B cell (primary cell): ENCODE measurements around the gene CDKN2B. TPM values are rescaled to one million over a fixed set of nuclear protein-coding genes. Genes with fewer than 3 reads are reported as not detected.
A peak's percentile ranks its signal among the peaks of the same experiment; 100 is the strongest.

Source experiments
- ATAC-seq: fragments of 200-7000 bp; cut with Tn5 transposase; one replicate; pipeline ENCODE4 v1.10.0; 2021; ENCODE audit warnings: low read depth, mild to moderate bottlenecking, moderate number of reproducible peaks, moderate library complexity
- CTCF ChIA-PET: fragments of 350-600 bp; sonication (Branson Sonifier 250); formaldehyde crosslinking; loops from one replicate; lab custom pipeline; 2021; ENCODE audit warnings: antibody characterized with exemption, inconsistent platforms; lab: Charles Lee
- POLR2A ChIA-PET: fragments of 350-600 bp; sonication (Branson Sonifier 250); formaldehyde crosslinking; loops from one replicate; lab custom pipeline; 2021; ENCODE audit warnings: antibody characterized with exemption; lab: Charles Lee
- DNase-seq: peaks from one replicate; pipeline ENCODE4 v3.0.0; 2013
- H2AFZ ChIP-seq: 2 replicates; pipeline ENCODE4 v1.6.1; 2012; ENCODE audit warnings: mild to moderate bottlenecking, low read depth, low read length; ENCODE audit not compliant: insufficient read depth, poor library complexity, severe bottlenecking
- H3K27ac ChIP-seq, 2 donors: 1 replicate in 1 of 2; 2 replicates in 1 of 2; pipeline ENCODE4 v1.5.1; 2012 to 2013; ENCODE audit warnings: low read length in 2 of 2, mild to moderate bottlenecking in 2 of 2, moderate library complexity in 1 of 2
- H3K27me3 ChIP-seq, 4 experiments: fragments of 200-600 bp in 1 of 4; sonication (generic) in 1 of 4; replicated peaks in 1 of 4; 1 replicate in 2 of 4; 2 replicates in 2 of 4; pipeline versions ENCODE4 v1.6.1 to v1.7.0; 2013 to 2016; ENCODE audit warnings: low read length in 3 of 4, mild to moderate bottlenecking in 2 of 4, mixed read lengths in 1 of 4, moderate library complexity in 1 of 4; ENCODE audit not compliant: insufficient read depth in 4 of 4, control insufficient read depth in 3 of 4; ENCODE audit errors: control extremely low read depth in 1 of 4
- H3K36me3 ChIP-seq, 2 experiments: replicated peaks in 1 of 2; 1 replicate in 1 of 2; 2 replicates in 1 of 2; pipeline versions ENCODE4 v1.6.1 to v1.7.1; 2013; ENCODE audit warnings: low read length in 1 of 2; ENCODE audit not compliant: insufficient read depth in 2 of 2, control insufficient read depth in 1 of 2; ENCODE audit errors: control extremely low read depth in 1 of 2, extremely low read depth in 1 of 2
- H3K4me1 ChIP-seq, 2 donors: fragments of 200-600 bp in 1 of 2; sonication (generic) in 1 of 2; 1 replicate in 1 of 2; 2 replicates in 1 of 2; pipeline versions ENCODE4 v1.5.1 to v1.6.1; 2013 to 2017; ENCODE audit warnings: low read length in 2 of 2; ENCODE audit not compliant: control insufficient read depth in 2 of 2, insufficient read depth in 2 of 2
- H3K4me2 ChIP-seq: replicated peaks from 2 replicates; pipeline ENCODE3; 2012; ENCODE audit warnings: mild to moderate bottlenecking, low read depth, low read length; ENCODE audit not compliant: poor library complexity, severe bottlenecking
- H3K4me3 ChIP-seq, 5 experiments: fragments of 200-600 bp in 1 of 5; sonication (generic) in 1 of 5; 1 replicate in 3 of 5; 2 replicates in 2 of 5; pipeline versions ENCODE4 v1.5.1 to v1.7.0; 2011 to 2016; ENCODE audit warnings: low read length in 4 of 5, mild to moderate bottlenecking in 4 of 5, low read depth in 2 of 5, control low read depth in 1 of 5, moderate library complexity in 1 of 5; ENCODE audit not compliant: insufficient read depth in 1 of 5; ENCODE audit errors: control extremely low read depth in 1 of 5, extremely low read depth in 1 of 5
- H3K79me2 ChIP-seq: fragments of 200-600 bp; sonication (generic); one replicate; pipeline ENCODE4 v1.6.0; 2016; ENCODE audit warnings: low read length; ENCODE audit not compliant: control insufficient read depth, insufficient read depth
- H3K9ac ChIP-seq: fragments of 200-600 bp; sonication (generic); 2 replicates; pipeline ENCODE4 v1.6.1; 2017; ENCODE audit warnings: mild to moderate bottlenecking, low read length, moderate library complexity
- H3K9me3 ChIP-seq, 3 donors: one replicate each; pipeline versions ENCODE4 v1.6.1 to v1.7.1; 2013; ENCODE audit warnings: low read length in 2 of 3; ENCODE audit not compliant: control insufficient read depth in 2 of 3, insufficient read depth in 1 of 3; ENCODE audit errors: control extremely low read depth in 1 of 3
- H4K20me1 ChIP-seq: 2 replicates; pipeline ENCODE4 v1.6.0; 2012; ENCODE audit warnings: mild to moderate bottlenecking, low read length; ENCODE audit not compliant: insufficient read depth, control insufficient read depth, poor library complexity, severe bottlenecking
- H3K27ac Mint-ChIP-seq: one replicate; pipeline ENCODE4 v1.8.0; 2021; ENCODE audit warnings: mixed read lengths
- H3K27me3 Mint-ChIP-seq: one replicate; pipeline ENCODE4 v1.8.0; 2021; ENCODE audit warnings: mixed read lengths
- H3K4me1 Mint-ChIP-seq: one replicate; pipeline ENCODE4 v1.8.0; 2021; ENCODE audit warnings: mixed read lengths
- H3K4me3 Mint-ChIP-seq: one replicate; pipeline ENCODE4 v1.8.0; 2021; ENCODE audit warnings: mixed read lengths
- H3K9me3 Mint-ChIP-seq: one replicate; pipeline ENCODE4 v1.8.0; 2022; ENCODE audit warnings: mixed read lengths; ENCODE audit not compliant: insufficient read depth
- CTCF ChIP-seq: fragments of 200-600 bp; IDR thresholded peaks from one replicate; pipeline ENCODE4 v1.8.0; 2022; ENCODE audit warnings: antibody characterized with exemption, mild to moderate bottlenecking
- WGBS: methylation state at CpG from one replicate; pipeline ENCODE4 v1.1.5; 2013; ENCODE audit warnings: missing lambda C conversion rate; ENCODE audit not compliant: insufficient coverage; 5-methylcytosine and 5-hydroxymethylcytosine counted together
- intact Hi-C: fragments of 100-400 bp; cut with micrococcal nuclease; formaldehyde crosslinking; loops from one replicate; pipeline ENCODE4 v1.10.0; 2022
- polyA plus RNA-seq: library from polyadenylated mRNA; depleted of rRNA; stranded (reverse); fragments of >200 nt; gene quantifications from 2 replicates; pipeline ENCODE4 v1.2.3, GENCODE V29; 2012
- total RNA-seq, 2 donors: library from RNA; stranded (reverse); fragments of 120-200 nt in 1 of 2; gene quantifications; 1 replicate in 1 of 2; 2 replicates in 1 of 2; pipeline versions ENCODE4 v1.2.3 to v1.2.4, GENCODE V29; 2013 to 2022

Gene CDKN2B
- total and polyA plus RNA-seq, 2 donors (not counting 1 experiment from before 2014, with no cell fraction given): 0.36 to 0.42 TPM

DNA sequence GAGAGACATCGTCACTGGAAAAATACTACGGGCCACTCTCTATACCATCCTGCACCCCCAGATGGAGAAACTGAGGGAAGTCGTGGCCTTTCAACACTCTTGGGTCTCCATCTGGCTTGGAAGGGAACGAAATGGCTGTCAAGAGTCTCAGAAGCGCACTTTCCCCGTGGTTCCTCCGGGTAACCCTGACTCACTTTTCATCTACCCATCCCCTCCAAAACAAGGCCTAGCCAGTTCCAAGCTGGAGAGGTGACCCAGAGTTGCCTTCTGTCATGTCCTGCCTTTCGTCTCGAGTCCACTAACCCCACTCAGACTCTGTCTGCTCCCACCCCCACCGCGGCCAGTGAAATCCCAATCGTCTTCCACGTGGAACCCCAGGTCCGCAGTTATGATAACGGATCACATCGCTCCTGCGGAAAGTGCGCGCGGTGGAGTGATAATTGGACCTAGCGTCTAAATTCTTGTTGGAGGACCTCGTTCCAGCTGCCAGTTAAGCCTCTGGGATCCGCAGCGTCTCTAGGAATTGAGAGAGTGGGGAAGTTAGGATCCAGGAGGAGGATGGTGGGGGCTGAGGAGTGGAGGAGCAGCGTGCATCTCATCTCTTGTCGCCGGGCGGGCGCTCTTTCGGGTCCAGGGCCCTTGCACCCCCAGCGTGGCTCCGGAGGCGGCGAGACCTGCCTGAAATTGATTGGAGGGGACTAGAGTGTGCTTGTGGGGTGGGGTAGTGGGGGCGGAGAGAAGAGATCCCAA lies 19.5 kb downstream of the CDKN2B start:
- no peaks in the 10 kb centered on the region for H3K36me3 ChIP-seq
- H3K9me3 ChIP-seq: peaks cover 0 to 11% (median 5%) of the 10 kb centered on the region in 3 donors
- WGBS: 30% methylated on average over 35 of the region's 35 CpGs
- Mint-ChIP-seq H3K4me3 (no peak overlapping the region), H3K4me1 (peaks cover 19% of the 10 kb centered on the region), H3K27me3 (peaks cover 38% of the 10 kb centered on the region), H3K27ac (no peak overlapping the region), H3K9me3 (no peaks in the 10 kb centered on the region)
- H2AFZ ChIP-seq: no peak overlapping the region
- no peak overlapping the region for H3K27ac ChIP-seq
- ChIA-PET CTCF (interaction anchor here (1.1 to 3.2 kb wide), 4 partner anchors 10 to 255 kb away, joined by 3 to 25 read pairs (median 4); partner anchors contain the start of gene CDKN2B), POLR2A (no interaction called here)
- H3K27me3 ChIP-seq: peaks cover 0 to 62% (median 24%) of the 10 kb centered on the region in 4 experiments
- peak; percentile 38 for DNase-seq
- peaks cover 11% of the 10 kb centered on the region for H4K20me1 ChIP-seq
- H3K4me3 ChIP-seq: no peak overlapping the region
- H3K79me2 ChIP-seq: peaks cover 9% of the 10 kb centered on the region
- TF ChIP-seq CTCF: no peak
- H3K4me1 ChIP-seq: peaks cover 12 to 26% of the 10 kb centered on the region in 2 donors
- ATAC-seq: no peak
- intact Hi-C loops: loop anchor here (2.0 to 10.0 kb wide), 5 partner anchors 15 to 1305 kb away; partner anchors contain the start of genes FOCAD, IFNA1 and KLHL9
- H3K9ac ChIP-seq: no peak overlapping the region
- H3K4me2 ChIP-seq: no peak overlapping the region
